ENCODE measurements around the gene MFSD12.

DNA sequence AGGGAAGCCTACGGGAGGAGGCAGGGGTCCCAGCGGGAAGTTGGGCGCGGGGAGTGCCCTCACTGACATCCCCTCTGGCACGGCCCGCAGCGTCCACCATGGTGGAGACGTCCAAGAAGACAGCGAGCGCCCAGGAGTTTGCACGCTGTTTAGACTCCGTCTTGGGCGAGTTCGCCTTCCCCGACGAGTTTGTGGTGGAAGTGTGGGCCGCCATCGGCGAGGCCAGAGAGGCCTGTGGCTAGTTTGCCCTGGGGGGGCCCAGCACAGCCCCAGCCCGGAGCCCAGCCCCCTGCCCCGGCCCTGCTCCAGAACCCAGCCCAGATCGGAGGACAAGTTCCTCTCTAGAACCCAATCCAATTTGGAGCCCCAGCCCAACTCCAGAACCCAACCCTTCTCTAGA is 32.6 kb upstream of the MFSD12 start:
- TF ChIP-seq, protein P1, sequence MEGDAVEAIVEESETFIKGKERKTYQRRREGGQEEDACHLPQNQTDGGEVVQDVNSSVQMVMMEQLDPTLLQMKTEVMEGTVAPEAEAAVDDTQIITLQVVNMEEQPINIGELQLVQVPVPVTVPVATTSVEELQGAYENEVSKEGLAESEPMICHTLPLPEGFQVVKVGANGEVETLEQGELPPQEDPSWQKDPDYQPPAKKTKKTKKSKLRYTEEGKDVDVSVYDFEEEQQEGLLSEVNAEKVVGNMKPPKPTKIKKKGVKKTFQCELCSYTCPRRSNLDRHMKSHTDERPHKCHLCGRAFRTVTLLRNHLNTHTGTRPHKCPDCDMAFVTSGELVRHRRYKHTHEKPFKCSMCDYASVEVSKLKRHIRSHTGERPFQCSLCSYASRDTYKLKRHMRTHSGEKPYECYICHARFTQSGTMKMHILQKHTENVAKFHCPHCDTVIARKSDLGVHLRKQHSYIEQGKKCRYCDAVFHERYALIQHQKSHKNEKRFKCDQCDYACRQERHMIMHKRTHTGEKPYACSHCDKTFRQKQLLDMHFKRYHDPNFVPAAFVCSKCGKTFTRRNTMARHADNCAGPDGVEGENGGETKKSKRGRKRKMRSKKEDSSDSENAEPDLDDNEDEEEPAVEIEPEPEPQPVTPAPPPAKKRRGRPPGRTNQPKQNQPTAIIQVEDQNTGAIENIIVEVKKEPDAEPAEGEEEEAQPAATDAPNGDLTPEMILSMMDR (IDR thresholded peaks at IDR 0.05; ENCODE audit: insufficient read depth, low read length): no peak
- TF ChIP-seq, protein P2, sequence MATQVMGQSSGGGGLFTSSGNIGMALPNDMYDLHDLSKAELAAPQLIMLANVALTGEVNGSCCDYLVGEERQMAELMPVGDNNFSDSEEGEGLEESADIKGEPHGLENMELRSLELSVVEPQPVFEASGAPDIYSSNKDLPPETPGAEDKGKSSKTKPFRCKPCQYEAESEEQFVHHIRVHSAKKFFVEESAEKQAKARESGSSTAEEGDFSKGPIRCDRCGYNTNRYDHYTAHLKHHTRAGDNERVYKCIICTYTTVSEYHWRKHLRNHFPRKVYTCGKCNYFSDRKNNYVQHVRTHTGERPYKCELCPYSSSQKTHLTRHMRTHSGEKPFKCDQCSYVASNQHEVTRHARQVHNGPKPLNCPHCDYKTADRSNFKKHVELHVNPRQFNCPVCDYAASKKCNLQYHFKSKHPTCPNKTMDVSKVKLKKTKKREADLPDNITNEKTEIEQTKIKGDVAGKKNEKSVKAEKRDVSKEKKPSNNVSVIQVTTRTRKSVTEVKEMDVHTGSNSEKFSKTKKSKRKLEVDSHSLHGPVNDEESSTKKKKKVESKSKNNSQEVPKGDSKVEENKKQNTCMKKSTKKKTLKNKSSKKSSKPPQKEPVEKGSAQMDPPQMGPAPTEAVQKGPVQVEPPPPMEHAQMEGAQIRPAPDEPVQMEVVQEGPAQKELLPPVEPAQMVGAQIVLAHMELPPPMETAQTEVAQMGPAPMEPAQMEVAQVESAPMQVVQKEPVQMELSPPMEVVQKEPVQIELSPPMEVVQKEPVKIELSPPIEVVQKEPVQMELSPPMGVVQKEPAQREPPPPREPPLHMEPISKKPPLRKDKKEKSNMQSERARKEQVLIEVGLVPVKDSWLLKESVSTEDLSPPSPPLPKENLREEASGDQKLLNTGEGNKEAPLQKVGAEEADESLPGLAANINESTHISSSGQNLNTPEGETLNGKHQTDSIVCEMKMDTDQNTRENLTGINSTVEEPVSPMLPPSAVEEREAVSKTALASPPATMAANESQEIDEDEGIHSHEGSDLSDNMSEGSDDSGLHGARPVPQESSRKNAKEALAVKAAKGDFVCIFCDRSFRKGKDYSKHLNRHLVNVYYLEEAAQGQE (IDR thresholded peaks at IDR 0.05; ENCODE audit: insufficient replicate concordance, low read depth): no peak
- TF ChIP-seq SPI1 (IDR thresholded peaks at IDR 0.05; ENCODE audit: borderline replicate concordance, low read depth) (no peak), POLR2AphosphoS5 (IDR thresholded peaks at IDR 0.05; ENCODE audit: low read depth) (no peak)
